HL-60/S4 treated with phorbol 12-myristate 13-acetate at 8.2 ng/mL for 4 days and 3 days (cell line): ENCODE results near the gene TEX48.

Experiments
- in situ Hi-C: fragments of 300-500 bp; cut with MboI; formaldehyde crosslinking; loops from 2 replicates; pipeline ENCODE4 v1.15.0; 2022; ENCODE audit warnings: low sequenced_read_pairs

Gene TEX48

GRCh38 chr9:114626415-114627020 is 55.5 kb downstream of the TEX48 start:
- in situ Hi-C loops = no loop called here

GRCh38 chr9:114624677-114625076 is 57.3 kb downstream of the TEX48 start:
- in situ Hi-C loops = no loop called here

GRCh38 chr9:114621975-114622609 is 59.9 kb downstream of the TEX48 start:
- in situ Hi-C loops = no loop called here

- in situ Hi-C loops = no loop called here
Measured at GRCh38 chr9:114621561-114621960, 60.4 kb downstream of the TEX48 start.

GRCh38 chr9:114619191-114619761 is 62.7 kb downstream of the TEX48 start:
- in situ Hi-C loops = no loop called here

GRCh38 chr9:114616684-114617520 is 65.1 kb downstream of the TEX48 start:
- in situ Hi-C loops = no loop called here
